ENCODE measurements around the gene ALCAM.

The ALCAM gene

DNA sequence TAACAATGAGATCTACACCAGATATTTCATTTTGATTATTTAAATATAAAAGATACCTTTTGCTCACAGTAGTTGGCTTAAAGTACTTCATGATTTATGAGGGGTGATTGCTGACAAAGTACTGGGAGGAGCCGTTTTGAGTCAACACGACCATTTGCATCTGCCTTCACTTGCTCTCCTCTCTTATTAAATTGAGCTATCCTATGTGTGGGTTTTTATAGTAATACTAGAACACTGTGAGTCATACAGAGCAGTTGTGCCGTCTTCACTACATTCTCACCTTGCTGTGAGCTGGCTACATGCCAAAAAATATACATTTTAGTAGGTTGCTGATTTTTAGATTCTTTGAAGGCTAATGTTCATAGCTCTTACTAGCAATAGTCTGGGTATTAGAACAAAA is 161.2 kb downstream of the ALCAM start (continued):
- TF ChIP-seq ZNF621 (tag by site-specific recombination; IDR thresholded peaks at IDR 0.05), result no peak
- TF ChIP-seq ZNF324 (tag by site-specific recombination; IDR thresholded peaks at IDR 0.05), result 0 out of 2 replicates have a peak, but pooled peaks have one; percentile 30
- TF ChIP-seq, protein P1, sequence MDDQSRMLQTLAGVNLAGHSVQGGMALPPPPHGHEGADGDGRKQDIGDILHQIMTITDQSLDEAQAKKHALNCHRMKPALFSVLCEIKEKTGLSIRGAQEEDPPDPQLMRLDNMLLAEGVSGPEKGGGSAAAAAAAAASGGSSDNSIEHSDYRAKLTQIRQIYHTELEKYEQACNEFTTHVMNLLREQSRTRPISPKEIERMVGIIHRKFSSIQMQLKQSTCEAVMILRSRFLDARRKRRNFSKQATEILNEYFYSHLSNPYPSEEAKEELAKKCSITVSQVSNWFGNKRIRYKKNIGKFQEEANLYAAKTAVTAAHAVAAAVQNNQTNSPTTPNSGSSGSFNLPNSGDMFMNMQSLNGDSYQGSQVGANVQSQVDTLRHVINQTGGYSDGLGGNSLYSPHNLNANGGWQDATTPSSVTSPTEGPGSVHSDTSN (CRISPR knock-in tag; IDR thresholded peaks at IDR 0.05), result no peak
- TF ChIP-seq ZBTB11 (tag by site-specific recombination; conservative IDR thresholded peaks at IDR 0.05; ENCODE audit: low read depth), result no peak
- TF ChIP-seq SETDB1 (IDR thresholded peaks at IDR 0.05; ENCODE audit: insufficient read length, low read length), result no peak
- no peak for TF ChIP-seq HOXC10 (CRISPR knock-in tag; IDR thresholded peaks at IDR 0.05)
- no peak for TF ChIP-seq ZNF404 (tag by site-specific recombination; IDR thresholded peaks at IDR 0.05)
- TF ChIP-seq, protein P2, sequence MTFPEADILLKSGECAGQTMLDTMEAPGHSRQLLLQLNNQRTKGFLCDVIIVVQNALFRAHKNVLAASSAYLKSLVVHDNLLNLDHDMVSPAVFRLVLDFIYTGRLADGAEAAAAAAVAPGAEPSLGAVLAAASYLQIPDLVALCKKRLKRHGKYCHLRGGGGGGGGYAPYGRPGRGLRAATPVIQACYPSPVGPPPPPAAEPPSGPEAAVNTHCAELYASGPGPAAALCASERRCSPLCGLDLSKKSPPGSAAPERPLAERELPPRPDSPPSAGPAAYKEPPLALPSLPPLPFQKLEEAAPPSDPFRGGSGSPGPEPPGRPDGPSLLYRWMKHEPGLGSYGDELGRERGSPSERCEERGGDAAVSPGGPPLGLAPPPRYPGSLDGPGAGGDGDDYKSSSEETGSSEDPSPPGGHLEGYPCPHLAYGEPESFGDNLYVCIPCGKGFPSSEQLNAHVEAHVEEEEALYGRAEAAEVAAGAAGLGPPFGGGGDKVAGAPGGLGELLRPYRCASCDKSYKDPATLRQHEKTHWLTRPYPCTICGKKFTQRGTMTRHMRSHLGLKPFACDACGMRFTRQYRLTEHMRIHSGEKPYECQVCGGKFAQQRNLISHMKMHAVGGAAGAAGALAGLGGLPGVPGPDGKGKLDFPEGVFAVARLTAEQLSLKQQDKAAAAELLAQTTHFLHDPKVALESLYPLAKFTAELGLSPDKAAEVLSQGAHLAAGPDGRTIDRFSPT (tag by site-specific recombination; IDR thresholded peaks at IDR 0.05), result 0 out of 2 replicates have a peak, but pooled peaks have one; percentile 21
- TF ChIP-seq ZNF837 (tag by site-specific recombination; IDR thresholded peaks at IDR 0.05), result no peak
- TF ChIP-seq ZNF544 (tag by site-specific recombination; IDR thresholded peaks at IDR 0.05), result peak; percentile 67; the same call in 1 of the 2 replicates
- peak; percentile 68 for TF ChIP-seq ZNF660 (tag by site-specific recombination; IDR thresholded peaks at IDR 0.05)
- TF ChIP-seq, protein P3, sequence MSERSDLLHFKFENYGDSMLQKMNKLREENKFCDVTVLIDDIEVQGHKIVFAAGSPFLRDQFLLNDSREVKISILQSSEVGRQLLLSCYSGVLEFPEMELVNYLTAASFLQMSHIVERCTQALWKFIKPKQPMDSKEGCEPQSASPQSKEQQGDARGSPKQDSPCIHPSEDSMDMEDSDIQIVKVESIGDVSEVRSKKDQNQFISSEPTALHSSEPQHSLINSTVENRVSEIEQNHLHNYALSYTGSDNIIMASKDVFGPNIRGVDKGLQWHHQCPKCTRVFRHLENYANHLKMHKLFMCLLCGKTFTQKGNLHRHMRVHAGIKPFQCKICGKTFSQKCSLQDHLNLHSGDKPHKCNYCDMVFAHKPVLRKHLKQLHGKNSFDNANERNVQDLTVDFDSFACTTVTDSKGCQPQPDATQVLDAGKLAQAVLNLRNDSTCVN (tag by site-specific recombination; optimal IDR thresholded peaks at IDR 0.05), result no peak
- TF ChIP-seq ZBTB17 (tag by site-specific recombination; IDR thresholded peaks at IDR 0.05), result peak; percentile 22; the same call in 1 of the 2 replicates
- peak; percentile 81; the same call in 1 of the 2 replicates for TF ChIP-seq SP7 (tag by site-specific recombination; IDR thresholded peaks at IDR 0.05)
- TF ChIP-seq ZXDB (tag by site-specific recombination; IDR thresholded peaks at IDR 0.05), result 0 out of 2 replicates have a peak, but pooled peaks have one; percentile 32
- 0 out of 2 replicates have a peak, but pooled peaks have one; percentile 38 for TF ChIP-seq ZNF132 (tag by site-specific recombination; IDR thresholded peaks at IDR 0.05; ENCODE audit: borderline replicate concordance)
- TF ChIP-seq ZNF707 (tag by site-specific recombination; IDR thresholded peaks at IDR 0.05), result no peak
- TF ChIP-seq, protein P4, sequence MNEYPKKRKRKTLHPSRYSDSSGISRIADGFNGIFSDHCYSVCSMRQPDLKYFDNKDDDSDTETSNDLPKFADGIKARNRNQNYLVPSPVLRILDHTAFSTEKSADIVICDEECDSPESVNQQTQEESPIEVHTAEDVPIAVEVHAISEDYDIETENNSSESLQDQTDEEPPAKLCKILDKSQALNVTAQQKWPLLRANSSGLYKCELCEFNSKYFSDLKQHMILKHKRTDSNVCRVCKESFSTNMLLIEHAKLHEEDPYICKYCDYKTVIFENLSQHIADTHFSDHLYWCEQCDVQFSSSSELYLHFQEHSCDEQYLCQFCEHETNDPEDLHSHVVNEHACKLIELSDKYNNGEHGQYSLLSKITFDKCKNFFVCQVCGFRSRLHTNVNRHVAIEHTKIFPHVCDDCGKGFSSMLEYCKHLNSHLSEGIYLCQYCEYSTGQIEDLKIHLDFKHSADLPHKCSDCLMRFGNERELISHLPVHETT (tag by site-specific recombination; IDR thresholded peaks at IDR 0.05), result no peak
- peak; percentile 83 for TF ChIP-seq ZBTB44 (tag by site-specific recombination; IDR thresholded peaks at IDR 0.05)
- TF ChIP-seq GFI1B (tag by site-specific recombination; IDR thresholded peaks at IDR 0.05), result no peak
- 0 out of 2 replicates have a peak, but pooled peaks have one; percentile 45 for TF ChIP-seq KLF8 (tag by site-specific recombination; IDR thresholded peaks at IDR 0.05)
- TF ChIP-seq ZNF629 (tag by site-specific recombination; IDR thresholded peaks at IDR 0.05), result peak; percentile 40
- TF ChIP-seq, protein P5, sequence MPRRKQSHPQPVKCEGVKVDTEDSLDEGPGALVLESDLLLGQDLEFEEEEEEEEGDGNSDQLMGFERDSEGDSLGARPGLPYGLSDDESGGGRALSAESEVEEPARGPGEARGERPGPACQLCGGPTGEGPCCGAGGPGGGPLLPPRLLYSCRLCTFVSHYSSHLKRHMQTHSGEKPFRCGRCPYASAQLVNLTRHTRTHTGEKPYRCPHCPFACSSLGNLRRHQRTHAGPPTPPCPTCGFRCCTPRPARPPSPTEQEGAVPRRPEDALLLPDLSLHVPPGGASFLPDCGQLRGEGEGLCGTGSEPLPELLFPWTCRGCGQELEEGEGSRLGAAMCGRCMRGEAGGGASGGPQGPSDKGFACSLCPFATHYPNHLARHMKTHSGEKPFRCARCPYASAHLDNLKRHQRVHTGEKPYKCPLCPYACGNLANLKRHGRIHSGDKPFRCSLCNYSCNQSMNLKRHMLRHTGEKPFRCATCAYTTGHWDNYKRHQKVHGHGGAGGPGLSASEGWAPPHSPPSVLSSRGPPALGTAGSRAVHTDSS (tag by site-specific recombination; IDR thresholded peaks at IDR 0.05), result no peak
- TF ChIP-seq ZNF366 (tag by site-specific recombination; conservative IDR thresholded peaks at IDR 0.05), result no peak
- no peak for TF ChIP-seq ZNF133 (tag by site-specific recombination; IDR thresholded peaks at IDR 0.05)
- TF ChIP-seq ZNF843 (tag by site-specific recombination; IDR thresholded peaks at IDR 0.05), result peak; percentile 52; the same call in 1 of the 2 replicates
- peak; percentile 41; the same call in 1 of the 2 replicates for TF ChIP-seq ZNF24 (tag by site-specific recombination; IDR thresholded peaks at IDR 0.05)
- peak; percentile 38; the same call in 1 of the 2 replicates for TF ChIP-seq PRDM1 (tag by site-specific recombination; IDR thresholded peaks at IDR 0.05)

Data from HEK293 (cell line).